DOHH2 (cell line): ENCODE results near the gene AP3S1.

ENCODE experiments used
- EZH2phosphoT487 ChIP-seq: fragments of 200-600 bp; sonication (generic); IDR thresholded peaks from 2 replicates; pipeline ENCODE4 v1.6.1; 2017; ENCODE audit warnings: borderline replicate concordance, mild to moderate bottlenecking, antibody characterized with exemption, low read length, moderate library complexity, mixed read lengths
- TF ChIP-seq, protein P1 (sequence below): fragments of 200-600 bp; sonication (generic); IDR thresholded peaks from one replicate; pipeline ENCODE4 v1.5.1; 2014; ENCODE audit warnings: antibody characterized with exemption, mild to moderate bottlenecking, low read depth, low read length; ENCODE audit not compliant: poor library complexity, severe bottlenecking

- TF ChIP-seq, protein P1, sequence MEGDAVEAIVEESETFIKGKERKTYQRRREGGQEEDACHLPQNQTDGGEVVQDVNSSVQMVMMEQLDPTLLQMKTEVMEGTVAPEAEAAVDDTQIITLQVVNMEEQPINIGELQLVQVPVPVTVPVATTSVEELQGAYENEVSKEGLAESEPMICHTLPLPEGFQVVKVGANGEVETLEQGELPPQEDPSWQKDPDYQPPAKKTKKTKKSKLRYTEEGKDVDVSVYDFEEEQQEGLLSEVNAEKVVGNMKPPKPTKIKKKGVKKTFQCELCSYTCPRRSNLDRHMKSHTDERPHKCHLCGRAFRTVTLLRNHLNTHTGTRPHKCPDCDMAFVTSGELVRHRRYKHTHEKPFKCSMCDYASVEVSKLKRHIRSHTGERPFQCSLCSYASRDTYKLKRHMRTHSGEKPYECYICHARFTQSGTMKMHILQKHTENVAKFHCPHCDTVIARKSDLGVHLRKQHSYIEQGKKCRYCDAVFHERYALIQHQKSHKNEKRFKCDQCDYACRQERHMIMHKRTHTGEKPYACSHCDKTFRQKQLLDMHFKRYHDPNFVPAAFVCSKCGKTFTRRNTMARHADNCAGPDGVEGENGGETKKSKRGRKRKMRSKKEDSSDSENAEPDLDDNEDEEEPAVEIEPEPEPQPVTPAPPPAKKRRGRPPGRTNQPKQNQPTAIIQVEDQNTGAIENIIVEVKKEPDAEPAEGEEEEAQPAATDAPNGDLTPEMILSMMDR = no peak
- TF ChIP-seq EZH2phosphoT487 = no peak
Observed at GRCh38 chr5:115894342-115894741, 52.6 kb downstream of the AP3S1 start.
